ENCODE measurements around the gene TBL1X.
"Not testable (repeated sequence)": the region's sequence is repeated elsewhere in the genome, so short reads cannot be mapped to it uniquely, and the experiment has no call there.

The TBL1X gene

GRCh38 chrX:9532349-9532748, 67.5 kb downstream of the TBL1X start:
- DNase-seq (ENCODE audit: low read depth): no peak
- no peak overlapping the region for H3K4me3 ChIP-seq (ENCODE audit: low read length)
- TF ChIP-seq CTCF (IDR thresholded peaks at IDR 0.05; ENCODE audit: insufficient read depth, low read depth, low read length, missing control alignments): no peak

GRCh38 chrX:9533611-9534010, 68.8 kb downstream of the TBL1X start:
- H3K4me3 ChIP-seq (ENCODE audit: low read length): no peak overlapping the region
- no peak for DNase-seq (ENCODE audit: low read depth)
- no peak for TF ChIP-seq CTCF (IDR thresholded peaks at IDR 0.05; ENCODE audit: insufficient read depth, low read depth, low read length, missing control alignments)

GRCh38 chrX:9534686-9535085, 69.8 kb downstream of the TBL1X start:
- no peak for DNase-seq (ENCODE audit: low read depth)
- no peak for TF ChIP-seq CTCF (IDR thresholded peaks at IDR 0.05; ENCODE audit: insufficient read depth, low read depth, low read length, missing control alignments)
- no peak overlapping the region for H3K4me3 ChIP-seq (ENCODE audit: low read length)

GRCh38 chrX:9535101-9535500, 70.2 kb downstream of the TBL1X start:
- TF ChIP-seq CTCF (IDR thresholded peaks at IDR 0.05; ENCODE audit: insufficient read depth, low read depth, low read length, missing control alignments): no peak
- no peak for DNase-seq (ENCODE audit: low read depth)
- H3K4me3 ChIP-seq (ENCODE audit: low read length): no peak overlapping the region

- not testable (repeated sequence) for DNase-seq (ENCODE audit: low read depth); H3K4me3 ChIP-seq (ENCODE audit: low read length)
These were observed 71.3 kb downstream of the TBL1X start for GRCh38 chrX:9536156-9536555.

- no peak for DNase-seq (ENCODE audit: low read depth)
- TF ChIP-seq CTCF (IDR thresholded peaks at IDR 0.05; ENCODE audit: insufficient read depth, low read depth, low read length, missing control alignments): no peak
- H3K4me3 ChIP-seq (ENCODE audit: low read length): no peak overlapping the region
These were observed 72.9 kb downstream of the TBL1X start for GRCh38 chrX:9537781-9538180.

- no peak for TF ChIP-seq CTCF (IDR thresholded peaks at IDR 0.05; ENCODE audit: insufficient read depth, low read depth, low read length, missing control alignments)
- H3K4me3 ChIP-seq (ENCODE audit: low read length): no peak overlapping the region
- DNase-seq (ENCODE audit: low read depth): no peak
These were observed 73.7 kb downstream of the TBL1X start for GRCh38 chrX:9538544-9539045.

All from epithelial cell of esophagus (primary cell).